Endometrium (tissue), 2 donors: Measurements from ENCODE around the gene PDCD7.
"Not testable (repeated sequence)": the region's sequence is repeated elsewhere in the genome, so short reads cannot be mapped to it uniquely, and the experiment has no call there.

Source experiments
- FAIRE-seq: peaks from 2 replicates; lab custom pipeline; 2012; peaks lifted over from hg19 to GRCh38; lab: Jason Lieb, UNC
- donor health status: control.
- donor health status: control.

The PDCD7 gene

GRCh38 chr15:65133548-65134200 is at the start of gene PDCD7:
TSS of gene PDCD7 (minus strand) at chr15:65133808. CDS start at chr15:65133781, 27 bp downstream.
- FAIRE-seq, result no peak

GRCh38 chr15:65182538-65182937 is 48.9 kb upstream of the PDCD7 start:
- no peak for FAIRE-seq

- not testable (repeated sequence) for FAIRE-seq
Observed at GRCh38 chr15:65181582-65182353, 48.2 kb upstream of the PDCD7 start.

GRCh38 chr15:65180167-65180566 is 46.6 kb upstream of the PDCD7 start:
- FAIRE-seq, result no peak

GRCh38 chr15:65177901-65178300 is 44.3 kb upstream of the PDCD7 start:
- FAIRE-seq, result no peak

GRCh38 chr15:65176056-65176455 is 42.4 kb upstream of the PDCD7 start:
- no peak for FAIRE-seq

- no peak for FAIRE-seq
Observed at GRCh38 chr15:65175511-65175910, 41.9 kb upstream of the PDCD7 start.

GRCh38 chr15:65174509-65174908 is 40.9 kb upstream of the PDCD7 start:
- FAIRE-seq, result no peak

- no peak for FAIRE-seq
Observed at GRCh38 chr15:65172531-65172930, 38.9 kb upstream of the PDCD7 start.

GRCh38 chr15:65171428-65171827 is 37.8 kb upstream of the PDCD7 start:
- FAIRE-seq, result no peak

- no peak for FAIRE-seq
Observed at GRCh38 chr15:65165875-65166274, 32.3 kb upstream of the PDCD7 start.

GRCh38 chr15:65164139-65164538 is 30.5 kb upstream of the PDCD7 start:
- FAIRE-seq, result no peak

- no peak for FAIRE-seq
Observed at GRCh38 chr15:65163041-65163440, 29.4 kb upstream of the PDCD7 start.

GRCh38 chr15:65156692-65157091 is 23.1 kb upstream of the PDCD7 start:
- FAIRE-seq, result no peak

- FAIRE-seq, result no peak
Observed at GRCh38 chr15:65154720-65155119, 21.1 kb upstream of the PDCD7 start.

- FAIRE-seq, result no peak
Observed at GRCh38 chr15:65147902-65148301, 14.3 kb upstream of the PDCD7 start.

- FAIRE-seq, result no peak
Observed at GRCh38 chr15:65146438-65146837, 12.8 kb upstream of the PDCD7 start.

GRCh38 chr15:65138631-65139030 is 5.0 kb upstream of the PDCD7 start:
- not testable (repeated sequence) for FAIRE-seq

- not testable (repeated sequence) for FAIRE-seq
Observed at GRCh38 chr15:65137893-65138292, 4.3 kb upstream of the PDCD7 start.

GRCh38 chr15:65137089-65137488 is 3.5 kb upstream of the PDCD7 start:
- not testable (repeated sequence) for FAIRE-seq

GRCh38 chr15:65134538-65134937 is 930 bp upstream of the PDCD7 start:
- FAIRE-seq, result no peak

- FAIRE-seq, result no peak
Observed at GRCh38 chr15:65132878-65133547, 595 bp downstream of the PDCD7 start.

GRCh38 chr15:65130941-65131340 is 2.7 kb downstream of the PDCD7 start:
- no peak for FAIRE-seq
